K562 (cell line): ENCODE results near the gene GIMAP6. TPM values are rescaled to one million over a fixed set of nuclear protein-coding genes. Genes with fewer than 3 reads are reported as not detected.
A peak's percentile ranks its signal among the peaks of the same experiment; 100 is the strongest.

Source experiments
- ATAC-seq: fragments of 200-7000 bp; cut with Tn5 transposase; 3 replicates; pipeline ENCODE4 v1.9.1; 2020; ENCODE audit warnings: moderate library complexity
- BruUV-seq: library from RNA; stranded (reverse); fragments of 400-500 nt; replicated peaks from 2 replicates; lab custom pipeline; 2021; lab: Mats Ljungman, UMichigan
- CTCF ChIA-PET: fragments of 300-600 bp; formaldehyde crosslinking; extraction: SDS; loops from one replicate; lab custom pipeline; 2021; ENCODE audit warnings: low intra/inter-chr PET ratio; lab: Yijun Ruan, JAX
- POLR2A ChIA-PET: fragments of 300-600, 350-650 bp; sonication (Branson Sonifier 250); formaldehyde crosslinking; extraction: SDS; loops from one replicate; lab custom pipeline; 2021; ENCODE audit warnings: antibody characterized with exemption, inconsistent platforms; lab: Yijun Ruan, JAX
- DNase-seq, 4 experiments: peaks; one replicate each; pipeline versions ENCODE4 v3.0.0 to v3.0.0-alpha.2; 2011 to 2018; ENCODE audit warnings: low spot score in 3 of 4, mixed read lengths in 3 of 4; ENCODE audit errors: extremely low read depth in 1 of 4
- FAIRE-seq: peaks from 2 replicates; lab custom pipeline; 2011; peaks lifted over from hg19 to GRCh38; lab: Jason Lieb, UNC
- H2AFZ ChIP-seq: 2 replicates; pipeline ENCODE4 v1.6.0; 2011; ENCODE audit warnings: low read depth, low read length, control low read depth, inconsistent platforms
- H3K27ac ChIP-seq: fragments of 200-600 bp; 3 replicates; pipeline ENCODE4 v1.8.0; 2011; ENCODE audit warnings: low read depth, mild to moderate bottlenecking, control low read depth, inconsistent platforms, low read length, moderate library complexity, mixed read lengths; ENCODE audit errors: extremely low read depth
- H3K27me3 ChIP-seq, 2 experiments: fragments of 300-600 bp in 1 of 2; 2 replicates in 1 of 2; 3 replicates in 1 of 2; pipeline versions ENCODE4 v1.6.0 to v1.8.0; 2011; ENCODE audit warnings: inconsistent platforms in 2 of 2, low read length in 2 of 2, mild to moderate bottlenecking in 1 of 2, mixed read lengths in 1 of 2, moderate library complexity in 1 of 2; ENCODE audit not compliant: control insufficient read depth in 2 of 2, insufficient read depth in 2 of 2
- H3K36me3 ChIP-seq: fragments of 300-600 bp; 3 replicates; pipeline ENCODE4 v1.8.0; 2011; ENCODE audit warnings: mild to moderate bottlenecking, low read length, inconsistent platforms; ENCODE audit not compliant: control insufficient read depth, insufficient read depth
- H3K4me1 ChIP-seq, 2 experiments: fragments of 200-600 bp in 1 of 2; replicated peaks in 1 of 2; 2 replicates in 1 of 2; 3 replicates in 1 of 2; pipeline versions ENCODE4 v1.5.1 to v1.8.0; 2011; ENCODE audit warnings: inconsistent platforms in 2 of 2, low read length in 2 of 2, mild to moderate bottlenecking in 1 of 2, mixed read lengths in 1 of 2, moderate library complexity in 1 of 2; ENCODE audit not compliant: control insufficient read depth in 2 of 2, insufficient read depth in 2 of 2
- H3K4me2 ChIP-seq: 2 replicates; pipeline ENCODE4 v1.6.1; 2011; ENCODE audit warnings: low read length, control low read depth, inconsistent platforms, mixed read lengths; ENCODE audit not compliant: insufficient read depth
- H3K4me3 ChIP-seq: fragments of 200-600 bp; sonication (generic), shearing (Covaris generic); 2 replicates; pipeline ENCODE4 v1.5.1; 2016; ENCODE audit warnings: control low read depth, inconsistent platforms
- H3K79me2 ChIP-seq: fragments of 200-600 bp; 3 replicates; pipeline ENCODE4 v1.8.0; 2011; ENCODE audit warnings: low read length, inconsistent platforms; ENCODE audit not compliant: control insufficient read depth, insufficient read depth
- H3K9ac ChIP-seq, 2 experiments: 2 replicates each; pipeline versions ENCODE4 v1.6.0 to v1.6.1; 2011; ENCODE audit warnings: low read depth in 2 of 2, low read length in 2 of 2, control low read depth in 1 of 2, inconsistent platforms in 1 of 2, mild to moderate bottlenecking in 1 of 2, mixed read lengths in 1 of 2; ENCODE audit not compliant: insufficient read depth in 1 of 2
- H3K9me1 ChIP-seq: one replicate; pipeline ENCODE4 v1.6.0; 2011; ENCODE audit warnings: inconsistent platforms, mild to moderate bottlenecking, low read length, moderate library complexity; ENCODE audit not compliant: control insufficient read depth, insufficient read depth
- H3K9me3 ChIP-seq: replicated peaks from 2 replicates; pipeline ENCODE4 v1.5.1; 2011; ENCODE audit warnings: low read depth, low read length, inconsistent platforms; ENCODE audit not compliant: control insufficient read depth, insufficient read depth
- H4K20me1 ChIP-seq: replicated peaks from 2 replicates; pipeline ENCODE4 v1.6.1; 2011; ENCODE audit warnings: low read length, inconsistent platforms, mixed read lengths; ENCODE audit not compliant: control insufficient read depth, insufficient read depth
- BACH1 ChIP-seq: fragments of 200-800 bp; sonication (Bioruptor generic); IDR thresholded peaks from 2 replicates; pipeline ENCODE4 v1.6.1; 2016; ENCODE audit warnings: missing genetic modification characterization, missing compliant biosample characterization
- BRF1 ChIP-seq: IDR thresholded peaks from 3 replicates; pipeline ENCODE4 v1.6.1; 2011; ENCODE audit warnings: borderline replicate concordance, mild to moderate bottlenecking; ENCODE audit not compliant: insufficient read length; ENCODE audit errors: extremely low read depth
- HDAC3 ChIP-seq: fragments of 450-650 bp; IDR thresholded peaks from 2 replicates; pipeline ENCODE4 v1.6.1; 2018; ENCODE audit warnings: borderline replicate concordance, mild to moderate bottlenecking, moderate library complexity; ENCODE audit not compliant: partially characterized antibody
- HMG20A ChIP-seq: fragments of 450-650 bp; formaldehyde crosslinking; conservative IDR thresholded peaks from 2 replicates; pipeline ENCODE4 v1.4.0; 2020; ENCODE audit warnings: mild to moderate bottlenecking, mixed read lengths
- JUN ChIP-seq, 2 experiments: sonication (generic) in 1 of 2; formaldehyde crosslinking in 1 of 2; IDR thresholded peaks; 2 replicates each; pipeline versions ENCODE4 v1.6.1 to v1.8.0; 2012 to 2022; ENCODE audit warnings: borderline replicate concordance in 2 of 2, mild to moderate bottlenecking in 2 of 2, improper control_type of control experiment in 1 of 2, low read depth in 1 of 2, low read length in 1 of 2, missing genetic modification reagents in 1 of 2
- JUND ChIP-seq, 2 experiments: IDR thresholded peaks; 2 replicates in 1 of 2; 3 replicates in 1 of 2; pipeline ENCODE4 v1.6.1; 2011; ENCODE audit warnings: borderline replicate concordance in 2 of 2, low read depth in 2 of 2, low read length in 2 of 2, improper control_type of control experiment in 1 of 2, missing biosample characterization in 1 of 2, missing genetic modification characterization in 1 of 2, missing genetic modification reagents in 1 of 2
- MAFG ChIP-seq: fragments of 450-650 bp; conservative IDR thresholded peaks from 2 replicates; pipeline ENCODE4 v1.6.1; 2016; ENCODE audit warnings: missing genetic modification characterization, missing compliant biosample characterization
- MIER1 ChIP-seq: fragments of 450-650 bp; IDR thresholded peaks from 2 replicates; pipeline ENCODE4 v1.6.1; 2016; ENCODE audit warnings: antibody characterized with exemption, mild to moderate bottlenecking, low read depth
- NFE2 ChIP-seq: IDR thresholded peaks from 2 replicates; pipeline ENCODE4 v1.6.1; 2014; ENCODE audit warnings: antibody characterized with exemption, low read depth
- NFIC ChIP-seq: fragments of 450-650 bp; IDR thresholded peaks from 2 replicates; pipeline ENCODE4 v1.6.1; 2017; ENCODE audit warnings: mild to moderate bottlenecking, inconsistent platforms
- PHF20 ChIP-seq: fragments of 450-650 bp; IDR thresholded peaks from 2 replicates; pipeline ENCODE4 v1.6.1; 2018; ENCODE audit not compliant: partially characterized antibody
- PPARD ChIP-seq: fragments of 250-450 bp; sonication (Bioruptor Pico); IDR thresholded peaks from 2 replicates; pipeline ENCODE4 v1.8.0; 2022; ENCODE audit warnings: inconsistent platforms, mild to moderate bottlenecking, moderate library complexity
- SPI1 ChIP-seq: IDR thresholded peaks from 2 replicates; pipeline ENCODE4 v1.6.1; 2011; ENCODE audit warnings: low read depth, low read length, control low read depth, borderline replicate concordance
- ZNF12 ChIP-seq: sonication (generic); formaldehyde crosslinking; IDR thresholded peaks from 2 replicates; pipeline ENCODE4 v1.4.0; 2020; ENCODE audit warnings: mild to moderate bottlenecking, missing genetic modification reagents
- ZNF124 ChIP-seq: sonication (generic); formaldehyde crosslinking; IDR thresholded peaks from 2 replicates; pipeline ENCODE4 v1.8.1; 2022; ENCODE audit warnings: missing genetic modification reagents
- ZNF134 ChIP-seq: fragments of 250-450 bp; sonication (Bioruptor Pico); conservative IDR thresholded peaks from 2 replicates; pipeline ENCODE4 v1.4.0; 2020
- ZNF445 ChIP-seq: fragments of 250-450 bp; sonication (Bioruptor Pico); IDR thresholded peaks from 2 replicates; pipeline ENCODE4 v1.4.0; 2020; ENCODE audit warnings: low read depth, mild to moderate bottlenecking, moderate library complexity
- WGBS: fragments of 100-300 bp; shearing (Covaris generic); methylation state at CpG from one replicate; pipeline ENCODE4 v1.1.6; 2016; ENCODE audit warnings: low coverage, mixed read lengths; ENCODE audit not compliant: insufficient coverage; ENCODE audit errors: missing lambda C conversion rate; 5-methylcytosine and 5-hydroxymethylcytosine counted together
- in situ Hi-C: fragments of 300-500 bp; cut with MboI; formaldehyde crosslinking; loops from 4 replicates; pipeline ENCODE4 v1.15.0; 2018; ENCODE audit warnings: inconsistent platforms, mixed read lengths
- intact Hi-C: fragments of 100-400 bp; cut with micrococcal nuclease; formaldehyde crosslinking; loops from 2 replicates; pipeline ENCODE4 v1.14.2; 2022
- polyA plus RNA-seq, 8 experiments: library from polyadenylated mRNA; depleted of rRNA in 4 of 8; stranded (reverse) in 5 of 8; unstranded in 3 of 8; fragments of >200 nt; fragmentation: Nextera tagmentation in 2 of 8; fragmentation: Illumina TruSeq in 1 of 8; extraction: Ambion mirVana in 2 of 8; extraction: Trizol in 1 of 8; gene quantifications; 2 replicates each; pipeline versions ENCODE4 v1.2.1 to v1.2.3, GENCODE V29; 2011 to 2014; ENCODE audit warnings: inconsistent platforms in 1 of 8, missing spikeins in 1 of 8
- total RNA-seq, 7 experiments: library from RNA; depleted of rRNA in 6 of 7; stranded (reverse); fragments of >200 nt in 6 of 7; fragmentation: Illumina TruSeq in 2 of 7; extraction: Trizol in 2 of 7; gene quantifications; 2 replicates each; pipeline versions ENCODE4 v1.2.1 to v1.2.3, GENCODE V29; 2011 to 2021; ENCODE audit warnings: low replicate concordance in 1 of 7

The GIMAP6 gene
- total and polyA plus RNA-seq, 9 of the 15 experiments (the other 6 are each of a cell fraction or from before 2014, with no cell fraction given): 0.04 to 0.45 (median 0.18) TPM

DNA sequence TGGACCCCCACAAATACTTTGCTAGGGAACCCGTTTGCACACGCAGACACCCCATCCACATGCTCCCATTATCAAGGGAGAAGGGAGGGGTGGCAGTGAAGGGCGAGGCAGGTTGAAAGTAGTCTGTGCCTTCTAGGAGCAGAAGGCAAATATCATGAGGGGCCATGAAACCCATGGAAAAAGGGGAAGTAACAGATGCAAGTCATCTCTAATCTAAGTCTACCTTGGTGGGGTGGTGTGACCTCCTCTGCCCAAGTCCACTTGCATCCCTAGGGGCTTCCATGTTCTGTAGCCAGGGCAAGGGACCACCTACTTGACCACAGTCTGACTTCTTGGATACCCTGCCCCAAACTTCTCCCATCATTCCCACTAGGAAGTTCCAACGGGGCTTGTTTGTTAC lies 5.5 kb downstream of the GIMAP6 start (continued):
- TF ChIP-seq JUND (IDR thresholded peaks at IDR 0.05; ENCODE audit: borderline replicate concordance, low read depth, low read length): no peak
- TF ChIP-seq JUND (tag; IDR thresholded peaks at IDR 0.05; ENCODE audit: borderline replicate concordance, low read depth, low read length): no peak
- no peak for TF ChIP-seq ZNF445 (CRISPR knock-in tag)
- 0 out of 2 replicates have a peak, but pooled peaks have one; percentile 39 for TF ChIP-seq SPI1
- no peak for TF ChIP-seq PPARD (CRISPR knock-in tag)
- peak; percentile 75 for TF ChIP-seq NFE2
- TF ChIP-seq MAFG: peak; percentile 15; the same call in 1 of the 2 replicates
- TF ChIP-seq ZNF134 (CRISPR knock-in tag): no peak
- TF ChIP-seq ZNF12 (CRISPR knock-in tag): no peak
- TF ChIP-seq BRF1: no peak
- TF ChIP-seq HMG20A (CRISPR knock-in tag): no peak

DNA sequence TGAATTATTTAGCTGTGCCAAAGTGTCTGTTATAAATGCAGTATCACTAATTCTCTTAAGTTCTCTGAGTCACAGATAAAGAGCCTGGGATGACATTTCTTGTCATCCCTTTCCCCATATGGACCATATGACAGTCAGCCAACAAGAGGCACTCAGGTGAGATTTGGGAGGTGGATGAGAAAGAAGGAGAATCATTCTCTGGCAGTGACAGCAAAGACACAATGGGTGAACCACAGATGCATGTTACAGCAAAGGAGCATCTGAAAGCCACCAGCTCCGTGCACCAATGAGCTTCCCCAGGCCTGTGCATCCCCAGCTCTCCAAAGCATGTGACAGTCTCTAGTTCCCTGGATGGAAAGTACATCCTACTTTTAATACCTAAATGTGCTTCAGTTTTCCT lies 10.8 kb downstream of the GIMAP6 start:
- POLR2A ChIA-PET: interaction anchor here (0.6 to 1.2 kb wide), 2 partner anchors 9 to 228 kb away, joined by 3 to 4 read pairs; no protein-coding TSS in a partner anchor
- Histone ChIP-seq H3K36me3 (no peaks in the 10 kb centered on the region), H3K4me2 (no peak overlapping the region), H3K9me1 (no peaks in the 10 kb centered on the region), H3K9me3 (no peaks in the 10 kb centered on the region), H2AFZ (no peak overlapping the region), H3K9ac (no peak overlapping the region), H3K4me3 (no peak overlapping the region), H4K20me1 (no peaks in the 10 kb centered on the region), H3K27ac (no peak overlapping the region), H3K4me1 (no peaks in the 10 kb centered on the region), H3K27me3 (peaks cover 0 to 5% of the 10 kb centered on the region in 2 experiments; a peak in 1 of 5 replicates), H3K79me2 (no peaks in the 10 kb centered on the region)
- no peak for TF ChIP-seq MIER1
- TF ChIP-seq JUN (IDR thresholded peaks at IDR 0.05; ENCODE audit: borderline replicate concordance, low read depth, low read length): no peak
- TF ChIP-seq JUN (CRISPR knock-in tag; IDR thresholded peaks at IDR 0.05; ENCODE audit: borderline replicate concordance): no peak
- TF ChIP-seq BACH1: no peak
- TF ChIP-seq ZNF124 (CRISPR knock-in tag): no peak
- TF ChIP-seq PHF20: no peak
- TF ChIP-seq HDAC3: no peak
- TF ChIP-seq NFIC: no peak
- no peak for FAIRE-seq
- no TSS peak for BruUV-seq
- CTCF ChIA-PET: no interaction called here
- in situ Hi-C loops (no loop called here), intact Hi-C loops (no loop called here)
- no peak for ATAC-seq
- no peak for DNase-seq
- WGBS: 0% methylated on average over 1 of the region's 1 CpG
